Stimulated activated CD4-positive, alpha-beta T cell treated with anti-CD3 and anti-CD28 coated beads, TNF-alpha, amount 100 ng/mL, for 1 hour (primary cell): ENCODE results near the gene IER5.

Experiments used
- DNase-seq, 3 donors: peaks; one replicate each; pipeline ENCODE4 v3.0.0-alpha.2; 2020; ENCODE audit warnings: low read depth in 3 of 3, low spot score in 1 of 3

The IER5 gene

DNA sequence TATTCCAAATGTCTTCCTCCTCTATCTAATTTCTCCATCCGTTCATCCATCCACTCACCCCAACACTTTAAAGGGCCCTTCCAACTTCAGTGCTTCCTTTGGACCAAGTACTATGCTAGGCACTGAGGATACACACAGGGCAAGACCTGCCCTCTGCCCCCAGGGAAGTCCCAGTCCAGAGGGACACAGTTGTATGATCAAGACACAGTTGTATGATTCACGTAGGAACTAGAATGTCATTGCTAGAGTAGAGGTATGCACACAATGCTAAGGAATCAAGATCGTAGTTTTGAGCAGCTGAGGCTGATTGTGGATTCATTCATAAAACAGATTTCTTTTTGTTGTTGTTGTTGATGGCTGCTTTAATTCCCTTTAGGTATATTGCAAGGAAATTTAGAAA lies 11.6 kb upstream of the IER5 start:
- no peak for DNase-seq

DNA sequence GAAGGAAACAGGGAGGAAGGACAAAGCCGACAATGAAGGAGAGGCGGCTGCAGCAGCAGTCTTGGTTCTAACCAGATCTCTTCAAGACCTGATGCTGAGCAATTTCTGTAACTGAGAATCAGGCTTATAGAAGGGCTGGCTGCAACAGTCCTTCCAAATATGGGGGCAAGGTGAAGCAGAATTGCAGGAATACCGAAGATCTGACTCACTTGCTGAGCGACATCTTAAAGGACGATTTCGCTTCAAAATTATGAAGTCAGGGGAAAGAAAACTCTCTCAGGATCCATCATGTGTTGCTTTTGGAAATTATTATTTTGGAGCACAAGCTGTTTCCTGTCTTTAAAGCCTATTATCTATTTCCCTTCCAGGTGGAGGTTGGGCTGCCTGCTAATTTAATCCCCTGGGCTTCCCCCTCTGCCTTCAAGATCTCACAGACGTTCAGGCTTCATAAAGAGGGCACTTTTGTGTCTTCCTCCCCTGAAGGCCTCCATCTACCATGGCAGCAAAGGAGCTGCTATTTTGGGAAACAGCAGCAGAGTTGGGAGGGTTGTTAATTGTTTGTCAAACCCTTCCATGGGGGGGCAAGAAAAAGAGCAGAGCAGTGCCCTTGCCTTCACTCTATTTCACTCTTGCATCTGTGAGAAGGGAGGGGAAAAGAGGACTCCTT lies 10.8 kb upstream of the IER5 start:
- DNase-seq = no peak

DNA sequence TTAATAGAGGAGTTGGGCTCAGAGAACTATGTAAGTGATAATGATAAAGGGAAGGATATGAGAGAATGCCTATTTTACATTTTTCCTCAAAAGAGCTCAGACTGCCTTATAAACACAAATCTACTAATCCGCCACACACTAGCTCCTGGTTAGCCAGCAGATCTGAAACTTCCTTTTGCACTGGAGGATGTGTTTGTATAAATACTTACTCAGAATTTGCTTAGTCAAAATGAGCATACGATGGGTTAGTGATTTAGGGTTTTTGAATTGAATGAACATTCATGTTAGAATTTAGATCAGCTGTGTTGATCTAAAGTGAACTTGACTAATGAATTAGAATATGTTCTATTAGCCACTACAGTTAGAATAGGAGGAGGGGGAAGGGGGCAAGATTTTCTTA lies 9.1 kb upstream of the IER5 start:
- DNase-seq = no peak

GRCh38 chr1:181079920-181080319 lies 8.6 kb upstream of the IER5 start:
- DNase-seq = no peak

DNA sequence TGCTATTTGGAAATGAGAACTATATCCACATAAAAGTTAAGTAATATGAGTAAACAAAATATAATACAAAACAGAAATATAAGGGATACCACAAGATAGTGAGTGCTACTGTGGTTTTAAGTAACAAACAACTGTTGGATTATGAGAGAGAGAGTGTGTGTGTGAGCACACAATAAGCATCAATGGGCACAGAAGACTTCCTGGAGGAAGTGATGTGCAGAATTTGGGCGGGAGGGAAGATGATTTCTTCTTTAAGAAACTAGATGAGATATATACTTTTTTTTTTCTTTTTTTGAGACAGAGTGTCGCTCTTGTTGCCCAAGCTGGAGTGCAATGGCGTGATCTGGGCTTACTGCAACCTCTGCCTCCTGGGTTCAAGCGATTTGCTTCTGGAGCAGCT lies 7.9 kb upstream of the IER5 start:
- no peak for DNase-seq

- no peak for DNase-seq
These were observed 7.1 kb upstream of the IER5 start for GRCh38 chr1:181081395-181081794.

GRCh38 chr1:181083842-181084605 lies 4.5 kb upstream of the IER5 start:
- peak in 2 of 3 donors; percentile 16 to 38 for DNase-seq

- no peak for DNase-seq
These were observed 3.9 kb upstream of the IER5 start for GRCh38 chr1:181084606-181084969.

DNA sequence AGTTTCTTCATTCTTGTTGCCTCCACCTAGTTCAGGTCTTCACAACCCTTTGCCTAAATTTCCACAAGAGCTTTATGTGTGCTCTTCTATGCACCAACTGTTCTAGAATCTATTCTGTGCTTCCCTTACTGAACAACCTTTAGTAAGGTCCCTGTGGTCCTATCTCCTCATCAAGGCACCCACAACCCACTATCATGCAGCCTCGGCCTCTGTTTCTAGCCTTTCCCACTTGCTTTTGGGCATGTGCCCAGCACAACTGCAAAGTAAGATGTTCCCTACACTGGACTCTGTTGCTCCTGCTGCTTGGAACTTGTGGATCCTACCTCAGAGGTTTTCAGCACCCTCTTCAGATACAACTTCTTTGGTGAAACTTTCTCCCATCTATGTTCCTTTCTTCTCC lies 2.4 kb upstream of the IER5 start:
- DNase-seq = no peak

- no peak for DNase-seq
These were observed 1.6 kb upstream of the IER5 start for GRCh38 chr1:181086926-181087325.

DNA sequence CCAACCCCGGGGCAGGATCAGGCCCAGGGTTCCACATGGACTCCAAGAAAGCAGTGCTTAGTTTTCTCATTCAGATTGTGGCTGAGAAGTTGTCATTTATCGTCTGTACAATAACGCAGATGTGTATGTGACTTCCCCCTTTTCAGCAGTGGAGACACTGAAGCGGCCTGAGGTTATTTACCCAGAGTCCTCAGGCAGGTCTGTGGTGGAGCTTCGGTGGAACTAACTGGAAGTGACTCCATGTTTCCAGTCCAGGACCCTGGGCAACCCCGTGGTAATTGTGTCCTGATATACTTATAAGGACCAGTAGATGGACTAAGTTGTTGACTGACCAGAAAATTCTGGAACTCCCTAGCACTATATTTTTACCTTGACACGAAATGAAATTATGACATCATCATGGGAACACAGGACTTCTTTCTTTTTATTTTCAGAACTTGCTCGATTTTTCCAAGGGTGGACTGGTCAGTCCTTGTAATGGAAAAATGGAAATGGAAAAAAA lies 1.0 kb upstream of the IER5 start:
- no peak for DNase-seq

- DNase-seq = peak in 1 of 3 donors; percentile 9
These were observed 646 bp downstream of the IER5 start for GRCh38 chr1:181089017-181089675.

GRCh38 chr1:181089676-181090544 lies 1.4 kb downstream of the IER5 start:
- peak; percentile 61 to 68 (median 65) for DNase-seq

- no peak for DNase-seq
These were observed 2.2 kb downstream of the IER5 start for GRCh38 chr1:181090641-181091126.

- no peak for DNase-seq
These were observed 3.0 kb downstream of the IER5 start for GRCh38 chr1:181091309-181092040.

DNA sequence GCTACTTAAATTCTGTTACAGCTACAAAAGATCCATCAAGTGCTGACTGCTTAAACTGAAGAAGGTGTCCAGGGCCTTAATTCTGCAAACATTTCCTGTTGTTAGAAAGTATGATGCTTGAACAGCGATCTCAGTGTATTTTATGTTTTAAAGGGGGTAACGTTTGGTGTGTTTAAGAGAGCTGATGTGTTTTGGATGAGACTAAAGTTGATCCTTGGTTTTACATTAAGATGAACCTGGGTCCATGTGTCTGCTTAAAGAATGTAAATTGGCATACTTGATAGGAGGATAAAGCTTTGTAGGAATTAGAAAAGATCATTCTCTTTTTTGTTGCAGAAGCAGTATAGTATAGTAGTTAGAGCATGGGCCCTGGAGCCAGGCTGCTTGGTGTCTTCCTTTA lies 3.6 kb downstream of the IER5 start:
- DNase-seq = no peak

DNA sequence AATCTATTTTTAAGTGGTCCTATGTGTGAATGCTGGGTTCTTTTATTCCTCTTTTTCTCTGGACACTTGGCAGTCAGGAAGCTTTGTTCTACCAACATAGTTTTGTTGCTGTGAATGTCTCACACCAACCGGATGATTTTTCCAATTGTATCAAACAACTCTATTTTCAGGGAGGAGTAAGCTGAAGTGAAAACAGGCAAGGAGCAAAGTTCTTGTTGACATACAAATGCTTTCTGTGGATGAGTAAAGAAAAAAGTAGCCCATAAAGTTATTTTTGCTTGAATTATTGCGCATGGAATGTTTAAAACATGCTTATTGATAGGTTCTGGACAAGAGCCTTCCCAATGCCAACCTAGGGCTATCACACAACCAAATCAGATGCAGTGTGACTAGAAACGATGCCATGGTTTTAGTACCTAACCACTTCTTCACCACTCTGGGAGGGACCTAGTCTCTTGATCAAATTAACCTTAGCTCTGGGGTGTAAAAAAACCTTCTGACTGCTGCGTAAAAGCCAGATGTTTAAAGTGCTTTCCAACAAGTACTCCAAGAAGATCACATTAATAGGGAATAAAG lies 4.5 kb downstream of the IER5 start:
- DNase-seq = no peak

- DNase-seq = no peak
These were observed 6.1 kb downstream of the IER5 start for GRCh38 chr1:181094416-181095212.

GRCh38 chr1:181095260-181095659 lies 6.8 kb downstream of the IER5 start:
- DNase-seq = no peak
